Loucy (cell line): ENCODE results near the gene CSNK1G1.
"Not testable (repeated sequence)": the region's sequence is repeated elsewhere in the genome, so short reads cannot be mapped to it uniquely, and the experiment has no call there.

Experiments used
- H2AFZ ChIP-seq: fragments of 200-600 bp; sonication (generic); 2 replicates; pipeline ENCODE4 v1.6.0; 2016; ENCODE audit warnings: antibody characterized with exemption, mild to moderate bottlenecking, low read length, moderate library complexity
- H3F3A ChIP-seq: fragments of 200-600 bp; 2 replicates; pipeline ENCODE4 v1.6.0; 2016; ENCODE audit warnings: antibody characterized with exemption, low read depth, mild to moderate bottlenecking
- H3K27me3 ChIP-seq: fragments of 200-600 bp; sonication (generic); 2 replicates; pipeline ENCODE4 v1.6.1; 2014; ENCODE audit warnings: low read length, mild to moderate bottlenecking; ENCODE audit not compliant: insufficient read depth, poor library complexity, severe bottlenecking
- H3K36me3 ChIP-seq: fragments of 200-600 bp; sonication (generic); 2 replicates; pipeline ENCODE4 v1.6.1; 2016; ENCODE audit warnings: low read length; ENCODE audit not compliant: insufficient read depth
- H3K4me1 ChIP-seq: fragments of 200-600 bp; sonication (generic); 2 replicates; pipeline ENCODE4 v1.5.1; 2014; ENCODE audit warnings: low read length, mild to moderate bottlenecking; ENCODE audit not compliant: insufficient read depth, poor library complexity, severe bottlenecking
- H3K4me2 ChIP-seq: fragments of 200-600 bp; sonication (generic); 2 replicates; pipeline ENCODE4 v1.6.0; 2014; ENCODE audit warnings: antibody characterized with exemption, low read length, low read depth, mild to moderate bottlenecking; ENCODE audit not compliant: poor library complexity, severe bottlenecking
- H3K4me3 ChIP-seq: fragments of 200-600 bp; sonication (generic); 2 replicates; pipeline ENCODE4 v1.5.1; 2014; ENCODE audit warnings: low read length, mild to moderate bottlenecking, mixed read lengths; ENCODE audit not compliant: poor library complexity, severe bottlenecking
- H3K79me2 ChIP-seq: fragments of 200-600 bp; sonication (generic); 2 replicates; pipeline ENCODE4 v1.6.1; 2014; ENCODE audit warnings: low read length; ENCODE audit not compliant: insufficient read depth
- H3K9ac ChIP-seq: fragments of 200-600 bp; sonication (generic); 2 replicates; pipeline ENCODE4 v1.6.0; 2014; ENCODE audit warnings: mild to moderate bottlenecking, low read depth, low read length, moderate library complexity; ENCODE audit not compliant: poor library complexity, severe bottlenecking
- H3K9me2 ChIP-seq: fragments of 200-600 bp; sonication (generic); replicated peaks from 2 replicates; pipeline ENCODE4 v1.6.1; 2016; ENCODE audit warnings: low read depth, low read length, mixed read lengths
- H3K9me3 ChIP-seq: fragments of 200-600 bp; sonication (generic); 2 replicates; pipeline ENCODE4 v1.6.1; 2014; ENCODE audit warnings: mild to moderate bottlenecking, antibody characterized with exemption, low read length, low read depth; ENCODE audit not compliant: insufficient read depth
- H4K20me1 ChIP-seq: fragments of 200-600 bp; sonication (generic); 2 replicates; pipeline ENCODE4 v1.6.0; 2014; ENCODE audit warnings: antibody characterized with exemption, low read length, mild to moderate bottlenecking; ENCODE audit not compliant: insufficient read depth, poor library complexity, severe bottlenecking
- CTCF ChIP-seq: fragments of 200-600 bp; sonication (generic); conservative IDR thresholded peaks from 2 replicates; pipeline ENCODE4 v1.5.1; 2014; ENCODE audit warnings: mild to moderate bottlenecking, antibody characterized with exemption, low read length
- EZH2phosphoT487 ChIP-seq: fragments of 200-600 bp; IDR thresholded peaks from 2 replicates; pipeline ENCODE4 v1.6.1; 2018; ENCODE audit warnings: antibody characterized with exemption, mild to moderate bottlenecking, moderate library complexity, borderline replicate concordance

The CSNK1G1 gene

GRCh38 chr15:64267331-64267973 lies 88.5 kb downstream of the CSNK1G1 start:
- peaks cover under 1% of the 10 kb centered on the region for H3K4me1 ChIP-seq
- TF ChIP-seq EZH2phosphoT487 (no peak), CTCF (no peak)
- H3K79me2 ChIP-seq, result peaks cover 72% of the 10 kb centered on the region
- H3K4me2 ChIP-seq, result no peak overlapping the region
- no peak overlapping the region for H3K9ac ChIP-seq
- H3K9me3 ChIP-seq, result peaks cover 9% of the 10 kb centered on the region
- H2AFZ ChIP-seq, result no peak overlapping the region
- H3K36me3 ChIP-seq, result peaks cover 16% of the 10 kb centered on the region; the same call in 1 of the 2 replicates
- H3K27me3 ChIP-seq, result no peaks in the 10 kb centered on the region
- H3K9me2 ChIP-seq, result no peaks in the 10 kb centered on the region
- H3K4me3 ChIP-seq, result no peak overlapping the region
- H3F3A ChIP-seq, result no peaks in the 10 kb centered on the region
- peaks cover 11% of the 10 kb centered on the region for H4K20me1 ChIP-seq

DNA sequence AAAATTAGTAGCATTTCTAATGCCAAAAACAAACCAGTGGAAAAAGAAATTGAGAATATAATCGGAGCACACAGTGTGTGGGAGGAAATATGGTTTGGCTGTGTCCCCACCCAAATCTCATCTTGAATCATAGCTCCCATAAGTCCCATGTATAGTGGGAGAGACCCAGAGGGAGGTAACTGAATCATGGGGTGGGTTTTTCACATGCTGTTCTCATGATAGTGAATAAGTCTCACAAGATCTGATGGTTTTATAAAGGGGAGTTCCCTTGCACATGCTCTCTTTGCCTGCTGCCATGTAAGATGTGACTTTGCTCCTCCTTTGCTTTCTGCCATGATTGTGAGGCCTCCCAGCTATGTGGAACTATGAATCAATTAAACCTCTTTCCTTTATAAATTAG lies 90.8 kb downstream of the CSNK1G1 start:
- H3K4me3 ChIP-seq, result not testable (repeated sequence)

DNA sequence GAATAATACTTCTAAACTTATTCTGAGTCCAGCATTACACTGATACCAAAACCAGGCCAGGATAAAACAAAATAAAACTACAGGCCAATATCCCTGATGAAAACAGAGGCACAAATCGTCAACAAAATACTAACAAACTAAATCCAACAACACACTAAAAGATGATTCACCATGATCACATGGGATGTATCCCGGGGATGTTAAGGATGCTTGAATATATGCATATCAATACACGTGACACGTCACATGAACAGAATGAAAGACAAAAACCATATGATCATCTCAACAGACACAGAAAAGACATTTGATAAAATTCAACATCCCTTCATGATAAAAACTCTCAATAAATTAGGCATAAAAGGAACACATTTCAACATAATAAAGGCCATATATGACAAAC lies 91.5 kb downstream of the CSNK1G1 start:
- no peak overlapping the region for H3K9ac ChIP-seq
- H3K4me3 ChIP-seq, result no peak overlapping the region
- H3K36me3 ChIP-seq, result peaks cover 12% of the 10 kb centered on the region; the same call in 1 of the 2 replicates
- H3K27me3 ChIP-seq, result no peaks in the 10 kb centered on the region
- no peaks in the 10 kb centered on the region for H3F3A ChIP-seq
- peaks cover 23% of the 10 kb centered on the region for H4K20me1 ChIP-seq
- no peak for TF ChIP-seq CTCF
- no peak for TF ChIP-seq EZH2phosphoT487
- no peak overlapping the region for H3K4me2 ChIP-seq
- peaks cover 9% of the 10 kb centered on the region for H3K9me3 ChIP-seq
- peaks cover 82% of the 10 kb centered on the region for H3K79me2 ChIP-seq
- no peak overlapping the region for H2AFZ ChIP-seq
- H3K9me2 ChIP-seq, result no peaks in the 10 kb centered on the region
- H3K4me1 ChIP-seq, result peaks cover 8% of the 10 kb centered on the region

More for the DNA sequence above, 90.8 kb downstream of the CSNK1G1 start:
- H4K20me1 ChIP-seq, result peaks cover 20% of the 10 kb centered on the region
- not testable (repeated sequence) for H3K4me1 ChIP-seq, H3K27me3 ChIP-seq, H3K9me3 ChIP-seq, H3K9me2 ChIP-seq, H2AFZ ChIP-seq, H3K4me2 ChIP-seq, H3K9ac ChIP-seq, H3F3A ChIP-seq
- H3K79me2 ChIP-seq, result peaks cover 79% of the 10 kb centered on the region
- H3K36me3 ChIP-seq, result peaks cover 12% of the 10 kb centered on the region; the same call in 1 of the 2 replicates

- Histone ChIP-seq H3K9me2 (no peaks in the 10 kb centered on the region), H2AFZ (no peak overlapping the region), H3K9ac (no peak overlapping the region), H3K4me1 (peaks cover 12% of the 10 kb centered on the region), H3K36me3 (peaks cover 16% of the 10 kb centered on the region; the same call in 1 of the 2 replicates), H4K20me1 (peaks cover 23% of the 10 kb centered on the region), H3K9me3 (peaks cover 9% of the 10 kb centered on the region), H3F3A (no peaks in the 10 kb centered on the region), H3K79me2 (peaks cover 84% of the 10 kb centered on the region), H3K4me2 (no peak overlapping the region), H3K4me3 (no peak overlapping the region), H3K27me3 (no peaks in the 10 kb centered on the region)
- TF ChIP-seq EZH2phosphoT487 (no peak), CTCF (no peak)
Observed at GRCh38 chr15:64263567-64263966, 92.4 kb downstream of the CSNK1G1 start.
